B cell (primary cell): Measurements from ENCODE around the gene TM9SF4. TPM values are rescaled to one million over a fixed set of nuclear protein-coding genes. Genes with fewer than 3 reads are reported as not detected.

Experiments used
- ATAC-seq: fragments of 200-7000 bp; cut with Tn5 transposase; one replicate; pipeline ENCODE4 v1.10.0; 2021; ENCODE audit warnings: low read depth, mild to moderate bottlenecking, moderate number of reproducible peaks, moderate library complexity
- CTCF ChIA-PET: fragments of 350-600 bp; sonication (Branson Sonifier 250); formaldehyde crosslinking; loops from one replicate; lab custom pipeline; 2021; ENCODE audit warnings: antibody characterized with exemption, inconsistent platforms; lab: Charles Lee
- POLR2A ChIA-PET: fragments of 350-600 bp; sonication (Branson Sonifier 250); formaldehyde crosslinking; loops from one replicate; lab custom pipeline; 2021; ENCODE audit warnings: antibody characterized with exemption; lab: Charles Lee
- DNase-seq: peaks from one replicate; pipeline ENCODE4 v3.0.0; 2013
- H2AFZ ChIP-seq: 2 replicates; pipeline ENCODE4 v1.6.1; 2012; ENCODE audit warnings: mild to moderate bottlenecking, low read depth, low read length; ENCODE audit not compliant: insufficient read depth, poor library complexity, severe bottlenecking
- H3K27ac ChIP-seq, 2 donors: 1 replicate in 1 of 2; 2 replicates in 1 of 2; pipeline ENCODE4 v1.5.1; 2012 to 2013; ENCODE audit warnings: low read length in 2 of 2, mild to moderate bottlenecking in 2 of 2, moderate library complexity in 1 of 2
- H3K27me3 ChIP-seq, 4 experiments: fragments of 200-600 bp in 1 of 4; sonication (generic) in 1 of 4; replicated peaks in 1 of 4; 1 replicate in 2 of 4; 2 replicates in 2 of 4; pipeline versions ENCODE4 v1.6.1 to v1.7.0; 2013 to 2016; ENCODE audit warnings: low read length in 3 of 4, mild to moderate bottlenecking in 2 of 4, mixed read lengths in 1 of 4, moderate library complexity in 1 of 4; ENCODE audit not compliant: insufficient read depth in 4 of 4, control insufficient read depth in 3 of 4; ENCODE audit errors: control extremely low read depth in 1 of 4
- H3K36me3 ChIP-seq, 2 experiments: replicated peaks in 1 of 2; 1 replicate in 1 of 2; 2 replicates in 1 of 2; pipeline versions ENCODE4 v1.6.1 to v1.7.1; 2013; ENCODE audit warnings: low read length in 1 of 2; ENCODE audit not compliant: insufficient read depth in 2 of 2, control insufficient read depth in 1 of 2; ENCODE audit errors: control extremely low read depth in 1 of 2, extremely low read depth in 1 of 2
- H3K4me1 ChIP-seq, 2 donors: fragments of 200-600 bp in 1 of 2; sonication (generic) in 1 of 2; 1 replicate in 1 of 2; 2 replicates in 1 of 2; pipeline versions ENCODE4 v1.5.1 to v1.6.1; 2013 to 2017; ENCODE audit warnings: low read length in 2 of 2; ENCODE audit not compliant: control insufficient read depth in 2 of 2, insufficient read depth in 2 of 2
- H3K4me2 ChIP-seq: replicated peaks from 2 replicates; pipeline ENCODE3; 2012; ENCODE audit warnings: mild to moderate bottlenecking, low read depth, low read length; ENCODE audit not compliant: poor library complexity, severe bottlenecking
- H3K4me3 ChIP-seq, 5 experiments: fragments of 200-600 bp in 1 of 5; sonication (generic) in 1 of 5; 1 replicate in 3 of 5; 2 replicates in 2 of 5; pipeline versions ENCODE4 v1.5.1 to v1.7.0; 2011 to 2016; ENCODE audit warnings: low read length in 4 of 5, mild to moderate bottlenecking in 4 of 5, low read depth in 2 of 5, control low read depth in 1 of 5, moderate library complexity in 1 of 5; ENCODE audit not compliant: insufficient read depth in 1 of 5; ENCODE audit errors: control extremely low read depth in 1 of 5, extremely low read depth in 1 of 5
- H3K79me2 ChIP-seq: fragments of 200-600 bp; sonication (generic); one replicate; pipeline ENCODE4 v1.6.0; 2016; ENCODE audit warnings: low read length; ENCODE audit not compliant: control insufficient read depth, insufficient read depth
- H3K9ac ChIP-seq: fragments of 200-600 bp; sonication (generic); 2 replicates; pipeline ENCODE4 v1.6.1; 2017; ENCODE audit warnings: mild to moderate bottlenecking, low read length, moderate library complexity
- H3K9me3 ChIP-seq, 3 donors: one replicate each; pipeline versions ENCODE4 v1.6.1 to v1.7.1; 2013; ENCODE audit warnings: low read length in 2 of 3; ENCODE audit not compliant: control insufficient read depth in 2 of 3, insufficient read depth in 1 of 3; ENCODE audit errors: control extremely low read depth in 1 of 3
- H4K20me1 ChIP-seq: 2 replicates; pipeline ENCODE4 v1.6.0; 2012; ENCODE audit warnings: mild to moderate bottlenecking, low read length; ENCODE audit not compliant: insufficient read depth, control insufficient read depth, poor library complexity, severe bottlenecking
- H3K27ac Mint-ChIP-seq: one replicate; pipeline ENCODE4 v1.8.0; 2021; ENCODE audit warnings: mixed read lengths
- H3K27me3 Mint-ChIP-seq: one replicate; pipeline ENCODE4 v1.8.0; 2021; ENCODE audit warnings: mixed read lengths
- H3K4me1 Mint-ChIP-seq: one replicate; pipeline ENCODE4 v1.8.0; 2021; ENCODE audit warnings: mixed read lengths
- H3K4me3 Mint-ChIP-seq: one replicate; pipeline ENCODE4 v1.8.0; 2021; ENCODE audit warnings: mixed read lengths
- H3K9me3 Mint-ChIP-seq: one replicate; pipeline ENCODE4 v1.8.0; 2022; ENCODE audit warnings: mixed read lengths; ENCODE audit not compliant: insufficient read depth
- CTCF ChIP-seq: fragments of 200-600 bp; IDR thresholded peaks from one replicate; pipeline ENCODE4 v1.8.0; 2022; ENCODE audit warnings: antibody characterized with exemption, mild to moderate bottlenecking
- EZH2 ChIP-seq: IDR thresholded peaks from 2 replicates; pipeline ENCODE4 v1.6.1; 2012; ENCODE audit warnings: borderline replicate concordance, low read depth, mild to moderate bottlenecking, moderate library complexity, low read length; ENCODE audit not compliant: insufficient read depth, poor library complexity, severe bottlenecking
- WGBS: methylation state at CpG from one replicate; pipeline ENCODE4 v1.1.5; 2013; ENCODE audit warnings: missing lambda C conversion rate; ENCODE audit not compliant: insufficient coverage; 5-methylcytosine and 5-hydroxymethylcytosine counted together
- intact Hi-C: fragments of 100-400 bp; cut with micrococcal nuclease; formaldehyde crosslinking; loops from one replicate; pipeline ENCODE4 v1.10.0; 2022
- polyA plus RNA-seq: library from polyadenylated mRNA; depleted of rRNA; stranded (reverse); fragments of >200 nt; gene quantifications from 2 replicates; pipeline ENCODE4 v1.2.3, GENCODE V29; 2012
- total RNA-seq, 2 donors: library from RNA; stranded (reverse); fragments of 120-200 nt in 1 of 2; gene quantifications; 1 replicate in 1 of 2; 2 replicates in 1 of 2; pipeline versions ENCODE4 v1.2.3 to v1.2.4, GENCODE V29; 2013 to 2022

Gene TM9SF4
- total and polyA plus RNA-seq, 2 donors (not counting 1 experiment from before 2014, with no cell fraction given), result 23.5 to 53.8 TPM

GRCh38 chr20:32098786-32099185 lies 10.7 kb upstream of the TM9SF4 start:
- Histone ChIP-seq H3K4me2 (no peak overlapping the region), H3K27ac (no peak overlapping the region), H2AFZ (no peak overlapping the region), H3K4me3 (no peak overlapping the region), H3K9ac (no peak overlapping the region), H3K36me3 (peaks cover 0 to 44% of the 10 kb centered on the region in 2 experiments), H4K20me1 (no peaks in the 10 kb centered on the region), H3K4me1 (no peaks in the 10 kb centered on the region), H3K9me3 (no peaks in the 10 kb centered on the region), H3K27me3 (no peaks in the 10 kb centered on the region), H3K79me2 (no peaks in the 10 kb centered on the region)
- no peaks in the 10 kb centered on the region for H3K4me1 Mint-ChIP-seq
- H3K9me3 Mint-ChIP-seq, result no peaks in the 10 kb centered on the region
- WGBS, result 98% methylated on average over 6 of the region's 6 CpGs
- CTCF ChIA-PET, result interaction anchor here (1.2 to 1.4 kb wide), 3 partner anchors 11 to 68 kb away, joined by 3 to 6 read pairs (median 5); no protein-coding TSS in a partner anchor
- POLR2A ChIA-PET, result no interaction called here
- intact Hi-C loops, result no loop called here
- no peaks in the 10 kb centered on the region for H3K27me3 Mint-ChIP-seq
- no peak overlapping the region for H3K4me3 Mint-ChIP-seq
- TF ChIP-seq EZH2 (no peak), CTCF (no peak)
- H3K27ac Mint-ChIP-seq, result no peak overlapping the region
- DNase-seq (no peak), ATAC-seq (no peak)

GRCh38 chr20:32108814-32109391 lies 611 bp upstream of the TM9SF4 start:
- TF ChIP-seq CTCF, result no peak
- TF ChIP-seq EZH2, result no peak
- CTCF ChIA-PET, result interaction anchor here (1.0 to 4.2 kb wide), 3 partner anchors 67 to 74 kb away, joined by 4 to 18 read pairs (median 4); no protein-coding TSS in a partner anchor
- DNase-seq, result no peak
- Mint-ChIP-seq H3K4me1 (peaks cover 32% of the 10 kb centered on the region), H3K27ac (peak overlapping the region; percentile 99), H3K27me3 (no peaks in the 10 kb centered on the region), H3K9me3 (no peaks in the 10 kb centered on the region), H3K4me3 (peak overlapping the region; percentile 99)
- no peak overlapping the region for H3K4me2 ChIP-seq
- no peak for ATAC-seq
- peaks cover 8 to 9% of the 10 kb centered on the region in 2 donors for H3K4me1 ChIP-seq
- POLR2A ChIA-PET, result interaction anchor here (0.6 to 1.3 kb wide), 2 partner anchors 189 to 229 kb away, joined by 3 to 4 read pairs; no protein-coding TSS in a partner anchor
- H3K9ac ChIP-seq, result peak overlapping the region; percentile 100
- no peaks in the 10 kb centered on the region for H3K9me3 ChIP-seq
- H3K27ac ChIP-seq, result peak overlapping the region; percentile 99
- H2AFZ ChIP-seq, result peak overlapping the region; percentile 99
- WGBS, result 100% methylated on average over 1 of the region's 5 CpGs
- intact Hi-C loops, result loop anchor here (1.0 to 5.0 kb wide), 4 partner anchors 69 to 1703 kb away; partner anchors contain the start of genes CHMP4B and PDRG1
- no peaks in the 10 kb centered on the region for H3K27me3 ChIP-seq
- H3K36me3 ChIP-seq, result peaks cover 0 to 3% of the 10 kb centered on the region in 2 experiments
- peaks cover 14% of the 10 kb centered on the region for H4K20me1 ChIP-seq
- peak overlapping the region; percentile 87 to 96 (median 95) for H3K4me3 ChIP-seq
- peaks cover 45% of the 10 kb centered on the region for H3K79me2 ChIP-seq
